ENCODE measurements around the gene PTPRD.

Gene PTPRD

GRCh38 chr9:10612641-10613398, at the start of gene PTPRD:
TSS of gene PTPRD (minus strand) at chr9:10613002.
- DNase-seq (ENCODE audit: low spot score) = peak; percentile 47

GRCh38 chr9:10661994-10662393, 49.2 kb upstream of the PTPRD start:
- DNase-seq (ENCODE audit: low spot score) = no peak

DNA sequence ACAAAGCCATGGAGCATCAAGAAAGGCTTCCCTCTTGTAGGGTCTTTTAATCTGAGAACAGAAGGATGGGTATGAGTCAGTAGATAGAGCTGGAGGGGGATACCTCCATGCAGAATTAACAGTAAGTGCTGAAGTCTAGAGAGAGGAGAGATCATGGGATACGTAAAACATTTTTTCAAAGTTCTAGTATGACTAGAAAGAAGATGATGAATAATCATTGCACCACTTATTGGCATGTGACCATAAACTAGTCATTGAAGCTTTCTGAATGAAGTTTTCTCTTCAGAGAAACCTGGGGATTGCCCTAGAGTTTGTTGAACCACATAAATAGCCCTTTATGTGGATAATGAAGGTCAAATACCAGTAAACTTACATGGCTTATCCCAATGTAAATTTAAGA, 48.6 kb upstream of the PTPRD start:
- DNase-seq (ENCODE audit: low spot score) = no peak

- DNase-seq (ENCODE audit: low spot score) = no peak
These were observed 38.2 kb upstream of the PTPRD start for GRCh38 chr9:10651012-10651411.

GRCh38 chr9:10649076-10649475, 36.3 kb upstream of the PTPRD start:
- no peak for DNase-seq (ENCODE audit: low spot score)

- no peak for DNase-seq (ENCODE audit: low spot score)
These were observed 21.0 kb upstream of the PTPRD start for GRCh38 chr9:10633785-10634184.

GRCh38 chr9:10614196-10614800, 1.5 kb upstream of the PTPRD start:
- no peak for DNase-seq (ENCODE audit: low spot score)

GRCh38 chr9:10613419-10613818, 617 bp upstream of the PTPRD start:
- DNase-seq (ENCODE audit: low spot score) = no peak

GRCh38 chr9:10605388-10605787, 7.4 kb downstream of the PTPRD start:
- DNase-seq (ENCODE audit: low spot score) = no peak

GRCh38 chr9:10604927-10605326, 7.9 kb downstream of the PTPRD start:
- DNase-seq (ENCODE audit: low spot score) = no peak

GRCh38 chr9:10597801-10598200, 15.0 kb downstream of the PTPRD start:
- no peak for DNase-seq (ENCODE audit: low spot score)

DNA sequence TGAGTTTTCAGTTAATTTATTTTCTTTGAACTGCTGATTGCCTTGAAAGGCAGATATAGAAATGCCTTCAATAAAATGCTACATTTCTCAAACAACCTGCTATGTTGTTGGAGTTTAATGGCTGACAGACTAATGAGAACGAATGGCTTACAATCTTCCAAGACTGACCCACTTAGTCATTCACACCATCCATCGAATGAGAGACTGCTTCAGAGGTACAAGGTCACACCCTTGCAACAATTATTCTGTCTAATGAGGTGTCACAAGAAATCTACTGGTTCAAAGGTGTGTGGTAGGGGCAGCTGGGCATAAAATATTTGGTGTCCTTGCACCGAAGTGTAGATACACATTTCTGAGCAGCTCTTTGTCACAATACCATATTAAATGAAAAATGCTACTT, 18.3 kb downstream of the PTPRD start:
- no peak for DNase-seq (ENCODE audit: low spot score)

- no peak for DNase-seq (ENCODE audit: low spot score)
These were observed 26.4 kb downstream of the PTPRD start for GRCh38 chr9:10586407-10586806.

GRCh38 chr9:10571699-10572098, 41.1 kb downstream of the PTPRD start:
- DNase-seq (ENCODE audit: low spot score) = no peak

DNA sequence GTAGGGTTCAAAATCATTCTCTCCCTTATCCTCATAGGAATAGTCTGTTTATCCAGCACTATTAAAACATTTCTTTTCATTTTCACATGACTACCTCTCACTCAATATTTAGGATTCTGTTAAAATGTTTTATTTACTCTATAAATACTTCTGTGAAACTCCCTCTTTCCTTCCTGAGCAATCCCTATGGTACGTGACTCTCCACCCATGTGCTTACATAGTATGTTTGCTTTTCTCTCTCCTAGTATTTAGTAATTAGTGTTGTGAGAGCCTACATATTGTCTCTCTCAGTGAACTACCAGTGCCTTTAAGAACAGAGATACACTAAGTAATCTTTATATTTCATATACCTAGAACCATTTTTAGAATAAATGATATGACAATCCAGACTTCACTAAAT, 46.0 kb downstream of the PTPRD start:
- DNase-seq (ENCODE audit: low spot score) = no peak

DNA sequence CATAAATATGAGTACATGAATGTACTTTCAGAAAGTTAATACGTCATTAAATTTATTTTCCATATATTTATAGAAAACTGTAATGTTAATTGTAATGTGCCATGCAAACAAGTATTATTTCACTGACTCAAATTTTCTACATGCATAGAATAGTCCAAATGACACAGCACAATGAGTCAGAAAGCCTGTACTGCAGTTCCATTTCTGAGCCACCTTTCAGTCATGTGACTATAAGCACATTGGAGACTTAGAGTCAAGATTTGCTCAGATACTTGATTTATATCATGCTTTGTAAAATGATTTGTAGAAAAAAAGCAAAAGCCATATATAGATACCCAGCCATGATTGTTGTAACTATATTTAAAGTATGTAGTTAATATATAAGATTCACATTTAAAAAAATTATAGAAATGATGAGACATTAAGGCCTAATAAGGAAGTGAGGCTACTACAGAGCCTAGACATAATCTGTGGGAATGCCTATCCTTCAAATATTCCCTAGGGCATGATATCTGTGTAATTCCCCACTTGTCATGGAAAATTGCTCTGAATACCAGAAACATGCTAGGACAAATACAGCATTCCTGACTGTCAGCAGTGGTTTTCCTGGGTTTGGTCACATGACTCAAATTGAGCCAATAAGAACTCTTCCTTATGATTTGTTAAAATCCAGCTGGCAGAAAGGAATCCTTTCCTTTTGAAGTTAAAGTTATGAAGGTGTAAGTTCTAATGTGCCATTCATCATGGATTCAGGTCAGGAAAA, 50.0 kb downstream of the PTPRD start:
- no peak for DNase-seq (ENCODE audit: low spot score)

- DNase-seq (ENCODE audit: low spot score) = no peak
These were observed 64.5 kb downstream of the PTPRD start for GRCh38 chr9:10548348-10548747.

DNA sequence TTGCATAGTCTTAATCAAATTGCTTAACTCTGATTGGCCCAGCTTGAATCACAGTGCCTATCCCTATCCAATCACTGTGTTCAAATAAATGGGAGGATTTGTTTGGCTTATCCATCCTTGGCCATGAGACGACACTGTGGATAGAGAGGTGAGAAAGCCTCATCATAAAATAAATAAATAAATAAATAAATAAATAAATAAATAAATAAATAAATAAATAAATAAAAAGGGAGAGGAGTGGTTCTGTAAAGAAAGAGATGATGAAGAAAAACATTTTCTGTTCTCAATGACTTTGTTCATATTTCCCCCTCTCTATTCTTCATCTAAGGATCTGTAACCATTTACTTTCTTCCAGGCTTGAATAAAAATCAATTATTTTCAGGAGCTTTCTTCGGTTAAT, 74.7 kb downstream of the PTPRD start:
- DNase-seq (ENCODE audit: low spot score) = no peak

GRCh38 chr9:10534850-10535249, 78.0 kb downstream of the PTPRD start:
- DNase-seq (ENCODE audit: low spot score) = no peak

GRCh38 chr9:10525972-10526371, 86.8 kb downstream of the PTPRD start:
- DNase-seq (ENCODE audit: low spot score) = no peak

GRCh38 chr9:10523164-10523563, 89.6 kb downstream of the PTPRD start:
- DNase-seq (ENCODE audit: low spot score) = no peak

- no peak for DNase-seq (ENCODE audit: low spot score)
These were observed 100.7 kb downstream of the PTPRD start for GRCh38 chr9:10512144-10512543.

GRCh38 chr9:10488937-10489336, 123.9 kb downstream of the PTPRD start:
- DNase-seq (ENCODE audit: low spot score) = no peak
